Stimulated activated CD4-positive, alpha-beta T cell treated with anti-CD3 and anti-CD28 coated beads, Interleukin-4, amount 100 ng/mL, for 4 hours (primary cell): ENCODE results near the gene DSCAML1.

Source experiments
- DNase-seq, 2 experiments: peaks; one replicate each; pipeline ENCODE4 v3.0.0-alpha.2; 2020

Gene DSCAML1

GRCh38 chr11:117752071-117752470 is 44.9 kb downstream of the DSCAML1 start:
- no peak for DNase-seq

GRCh38 chr11:117750916-117751662 is 45.9 kb downstream of the DSCAML1 start:
- no peak for DNase-seq

GRCh38 chr11:117750357-117750756 is 46.7 kb downstream of the DSCAML1 start:
- DNase-seq: no peak

- DNase-seq: no peak
Measured at GRCh38 chr11:117749541-117749910, 47.5 kb downstream of the DSCAML1 start.

- no peak for DNase-seq
Measured at GRCh38 chr11:117748771-117749540, 48.1 kb downstream of the DSCAML1 start.

- no peak for DNase-seq
Measured at GRCh38 chr11:117747892-117748291, 49.1 kb downstream of the DSCAML1 start.

- no peak for DNase-seq
Measured at GRCh38 chr11:117745346-117745745, 51.7 kb downstream of the DSCAML1 start.

GRCh38 chr11:117744471-117745150 is 52.4 kb downstream of the DSCAML1 start:
- DNase-seq: no peak

- no peak for DNase-seq
Measured at GRCh38 chr11:117743121-117743815, 53.7 kb downstream of the DSCAML1 start.

- DNase-seq: no peak
Measured at GRCh38 chr11:117738246-117738957, 58.6 kb downstream of the DSCAML1 start.

GRCh38 chr11:117735350-117735977 is 61.6 kb downstream of the DSCAML1 start:
- no peak for DNase-seq

- no peak for DNase-seq
Measured at GRCh38 chr11:117734601-117735024, 62.4 kb downstream of the DSCAML1 start.

GRCh38 chr11:117733316-117733715 is 63.7 kb downstream of the DSCAML1 start:
- no peak for DNase-seq

GRCh38 chr11:117731722-117732290 is 65.2 kb downstream of the DSCAML1 start:
- DNase-seq: no peak

GRCh38 chr11:117730208-117730800 is 66.7 kb downstream of the DSCAML1 start:
- DNase-seq: no peak

GRCh38 chr11:117725048-117725734 is 71.8 kb downstream of the DSCAML1 start:
- DNase-seq: no peak

- no peak for DNase-seq
Measured at GRCh38 chr11:117724621-117725020, 72.4 kb downstream of the DSCAML1 start.

GRCh38 chr11:117724104-117724503 is 72.9 kb downstream of the DSCAML1 start:
- DNase-seq: no peak

GRCh38 chr11:117723277-117724024 is 73.6 kb downstream of the DSCAML1 start:
- DNase-seq: no peak

GRCh38 chr11:117722082-117722481 is 74.9 kb downstream of the DSCAML1 start:
- no peak for DNase-seq
